Endodermal cell (in vitro differentiated cells): ENCODE results near the gene TTC7B. TPM values are rescaled to one million over a fixed set of nuclear protein-coding genes. Genes with fewer than 3 reads are reported as not detected.

Experiments used
- DNase-seq: peaks from one replicate; pipeline ENCODE4 v3.0.0-alpha.2; 2017
- H3K27ac ChIP-seq: 2 replicates; pipeline ENCODE4 v1.5.1; 2013; ENCODE audit warnings: mild to moderate bottlenecking, low read depth, low read length, moderate library complexity
- H3K27me3 ChIP-seq: 2 replicates; pipeline ENCODE4 v1.6.1; 2013; ENCODE audit warnings: mild to moderate bottlenecking, low read length, moderate library complexity; ENCODE audit not compliant: insufficient read depth, control insufficient read depth, poor library complexity, severe bottlenecking
- H3K36me3 ChIP-seq: 2 replicates; pipeline ENCODE4 v1.7.0; 2013; ENCODE audit warnings: mild to moderate bottlenecking, low read length, moderate library complexity; ENCODE audit not compliant: control insufficient read depth, insufficient read depth
- H3K4me1 ChIP-seq: one replicate; pipeline ENCODE4 v1.7.0; 2013; ENCODE audit warnings: low read length; ENCODE audit not compliant: control insufficient read depth, insufficient read depth
- H3K4me3 ChIP-seq: 2 replicates; pipeline ENCODE4 v1.5.1; 2013; ENCODE audit warnings: mild to moderate bottlenecking, low read length, moderate library complexity
- H3K9ac ChIP-seq: 2 replicates; pipeline ENCODE4 v1.6.1; 2013; ENCODE audit warnings: mild to moderate bottlenecking, low read length, moderate library complexity; ENCODE audit not compliant: poor library complexity, severe bottlenecking; ENCODE audit errors: extremely low read depth
- H3K9me3 ChIP-seq: 2 replicates; pipeline ENCODE4 v1.6.1; 2013; ENCODE audit warnings: mild to moderate bottlenecking, low read length, moderate library complexity; ENCODE audit not compliant: control insufficient read depth
- H3K27ac Mint-ChIP-seq: 2 replicates; pipeline ENCODE4 v1.8.0; 2020; ENCODE audit warnings: mixed read lengths
- H3K27me3 Mint-ChIP-seq: 2 replicates; pipeline ENCODE4 v1.8.0; 2021; ENCODE audit warnings: mild to moderate bottlenecking, mixed read lengths; ENCODE audit not compliant: insufficient read depth
- H3K36me3 Mint-ChIP-seq: 2 replicates; pipeline ENCODE4 v1.8.0; 2020; ENCODE audit warnings: low read depth, mixed read lengths
- H3K4me1 Mint-ChIP-seq: 2 replicates; pipeline ENCODE4 v1.8.0; 2020; ENCODE audit warnings: mixed read lengths
- H3K4me3 Mint-ChIP-seq: 2 replicates; pipeline ENCODE4 v1.8.0; 2020; ENCODE audit warnings: mild to moderate bottlenecking, moderate library complexity, mixed read lengths
- H3K9me3 Mint-ChIP-seq: 2 replicates; pipeline ENCODE4 v1.8.0; 2020; ENCODE audit warnings: mild to moderate bottlenecking, mixed read lengths
- CTCF ChIP-seq: fragments of 200-600 bp; sonication (generic); conservative IDR thresholded peaks from 2 replicates; pipeline ENCODE4 v1.5.0; 2021; ENCODE audit warnings: antibody characterized with exemption, mild to moderate bottlenecking
- WGBS, 2 experiments: methylation state at CpG; one replicate each; pipeline versions ENCODE4 v1.1.5 to v1.1.7; 2013; ENCODE audit warnings: missing lambda C conversion rate in 2 of 2, mixed read lengths in 1 of 2; ENCODE audit not compliant: insufficient coverage in 1 of 2, insufficient read length in 1 of 2; 5-methylcytosine and 5-hydroxymethylcytosine counted together
- total RNA-seq, 2 donors: library from RNA; stranded (reverse); fragmentation: NEBNext Ultra II Directional in 1 of 2; extraction: Animal tissue kit (Norgen Biotek cat#: 25700) in 1 of 2; gene quantifications; 2 replicates in 1 of 2; 3 replicates in 1 of 2; pipeline ENCODE4 v1.2.1, GENCODE V29; 2021

TTC7B gene
- total RNA-seq, 2 donors from 2014 or later, result 51.3 to 62.6 TPM

- no peak overlapping the region for H3K4me3 ChIP-seq
- H3K27me3 ChIP-seq, result no peaks in the 10 kb centered on the region
- WGBS, 2 experiments, result 87 to 94% methylated on average over 4 of the region's 4 CpGs
- Mint-ChIP-seq H3K27ac (no peak overlapping the region), H3K4me3 (no peak overlapping the region), H3K9me3 (no peaks in the 10 kb centered on the region), H3K27me3 (no peaks in the 10 kb centered on the region), H3K36me3 (peaks cover 21% of the 10 kb centered on the region), H3K4me1 (no peaks in the 10 kb centered on the region)
- no peak overlapping the region for H3K9ac ChIP-seq
- no peaks in the 10 kb centered on the region for H3K4me1 ChIP-seq
- DNase-seq, result peak; percentile 10
- no peaks in the 10 kb centered on the region for H3K9me3 ChIP-seq
- peaks cover 6% of the 10 kb centered on the region for H3K36me3 ChIP-seq
- H3K27ac ChIP-seq, result no peak overlapping the region
- no peak for TF ChIP-seq CTCF
These were observed 33.3 kb downstream of the TTC7B start for GRCh38 chr14:90782892-90783291.

GRCh38 chr14:90781876-90782275, 34.4 kb downstream of the TTC7B start:
- no peak overlapping the region for H3K4me3 Mint-ChIP-seq
- peaks cover 6% of the 10 kb centered on the region for H3K36me3 ChIP-seq
- H3K9me3 ChIP-seq, result no peaks in the 10 kb centered on the region
- H3K27ac Mint-ChIP-seq, result no peak overlapping the region
- WGBS, 2 experiments, result 92 to 99% methylated on average over 6 to 8 of the region's 8 CpGs
- no peaks in the 10 kb centered on the region for H3K4me1 ChIP-seq
- no peak overlapping the region for H3K9ac ChIP-seq
- no peak overlapping the region for H3K27ac ChIP-seq
- H3K9me3 Mint-ChIP-seq, result no peaks in the 10 kb centered on the region
- H3K27me3 Mint-ChIP-seq, result no peaks in the 10 kb centered on the region
- H3K4me1 Mint-ChIP-seq, result no peaks in the 10 kb centered on the region
- DNase-seq, result no peak
- no peak for TF ChIP-seq CTCF
- no peak overlapping the region for H3K4me3 ChIP-seq
- H3K36me3 Mint-ChIP-seq, result peaks cover 21% of the 10 kb centered on the region
- H3K27me3 ChIP-seq, result no peaks in the 10 kb centered on the region

- Mint-ChIP-seq H3K4me3 (no peak overlapping the region), H3K27ac (no peak overlapping the region), H3K27me3 (no peaks in the 10 kb centered on the region), H3K9me3 (no peaks in the 10 kb centered on the region), H3K4me1 (no peaks in the 10 kb centered on the region), H3K36me3 (peaks cover 23% of the 10 kb centered on the region)
- 92 to 98% methylated on average over 2 to 4 of the region's 4 CpGs for WGBS, 2 experiments
- no peak for TF ChIP-seq CTCF
- Histone ChIP-seq H3K4me1 (no peaks in the 10 kb centered on the region), H3K27me3 (no peaks in the 10 kb centered on the region), H3K9ac (no peak overlapping the region), H3K27ac (no peak overlapping the region), H3K4me3 (no peak overlapping the region), H3K9me3 (no peaks in the 10 kb centered on the region), H3K36me3 (peaks cover 6% of the 10 kb centered on the region)
- DNase-seq, result peak; percentile 20
These were observed 34.9 kb downstream of the TTC7B start for GRCh38 chr14:90781344-90781761.
